ENCODE measurements around the gene FAM120AOS.

Gene FAM120AOS

DNA sequence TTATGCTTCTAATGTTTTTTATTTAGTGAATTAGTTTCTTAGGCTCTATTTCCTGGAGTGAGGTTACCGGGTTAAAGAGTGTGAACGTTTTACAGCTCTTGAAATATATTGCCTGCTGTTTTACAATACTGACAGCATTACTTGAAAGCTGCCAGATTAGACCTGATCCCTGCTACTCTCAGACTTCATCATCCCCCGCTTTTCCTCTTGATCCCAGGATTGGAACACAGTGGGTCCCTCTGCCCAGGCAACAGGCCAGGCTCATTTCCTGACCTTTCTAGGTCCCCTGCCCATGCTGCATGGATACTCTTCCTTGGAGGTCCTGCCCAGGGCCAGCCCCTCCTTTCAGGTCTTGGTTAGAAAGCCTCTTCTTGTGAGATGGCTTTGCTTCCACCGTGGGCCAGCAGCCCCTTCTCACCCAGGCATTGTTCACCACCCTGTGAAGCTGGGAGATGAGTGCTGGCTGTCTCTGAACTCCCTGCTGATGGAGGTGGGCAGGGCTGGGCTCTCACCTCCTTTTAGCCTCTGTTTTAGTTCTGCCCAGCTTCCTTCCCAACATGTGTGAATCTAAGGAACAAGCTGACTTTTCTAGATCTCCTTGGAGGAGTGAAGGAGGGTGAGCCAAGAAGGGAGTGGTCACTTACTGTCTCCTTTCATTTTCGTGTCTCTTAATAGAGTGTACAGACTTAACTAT lies 15.5 kb upstream of the FAM120AOS start:
- Histone ChIP-seq H3K9ac (ENCODE audit: low read length) (no peak overlapping the region), H3K4me1 (ENCODE audit: low read length) (peaks cover 25% of the 10 kb centered on the region), H3K27ac (ENCODE audit: low read length) (no peak overlapping the region), H4K20me1 (ENCODE audit: insufficient read depth, low read length) (peaks cover 58% of the 10 kb centered on the region), H3K36me3 (replicated peaks; ENCODE audit: low read depth, low read length) (peaks cover 13% of the 10 kb centered on the region), H3K27me3 (ENCODE audit: low read depth, low read length) (no peaks in the 10 kb centered on the region), H2AFZ (ENCODE audit: low read depth, low read length) (no peak overlapping the region), H3K4me2 (ENCODE audit: low read length) (peak overlapping the region; percentile 4; the same call in 1 of the 2 replicates), H3K4me3 (ENCODE audit: low read length) (no peak overlapping the region), H3K79me2 (ENCODE audit: low read length) (peaks cover 89% of the 10 kb centered on the region), H3K9me3 (ENCODE audit: insufficient read depth, low read length) (no peaks in the 10 kb centered on the region)
- no peak for TF ChIP-seq EZH2phosphoT487 (IDR thresholded peaks at IDR 0.05; ENCODE audit: low read depth)
- TF ChIP-seq, protein P1, sequence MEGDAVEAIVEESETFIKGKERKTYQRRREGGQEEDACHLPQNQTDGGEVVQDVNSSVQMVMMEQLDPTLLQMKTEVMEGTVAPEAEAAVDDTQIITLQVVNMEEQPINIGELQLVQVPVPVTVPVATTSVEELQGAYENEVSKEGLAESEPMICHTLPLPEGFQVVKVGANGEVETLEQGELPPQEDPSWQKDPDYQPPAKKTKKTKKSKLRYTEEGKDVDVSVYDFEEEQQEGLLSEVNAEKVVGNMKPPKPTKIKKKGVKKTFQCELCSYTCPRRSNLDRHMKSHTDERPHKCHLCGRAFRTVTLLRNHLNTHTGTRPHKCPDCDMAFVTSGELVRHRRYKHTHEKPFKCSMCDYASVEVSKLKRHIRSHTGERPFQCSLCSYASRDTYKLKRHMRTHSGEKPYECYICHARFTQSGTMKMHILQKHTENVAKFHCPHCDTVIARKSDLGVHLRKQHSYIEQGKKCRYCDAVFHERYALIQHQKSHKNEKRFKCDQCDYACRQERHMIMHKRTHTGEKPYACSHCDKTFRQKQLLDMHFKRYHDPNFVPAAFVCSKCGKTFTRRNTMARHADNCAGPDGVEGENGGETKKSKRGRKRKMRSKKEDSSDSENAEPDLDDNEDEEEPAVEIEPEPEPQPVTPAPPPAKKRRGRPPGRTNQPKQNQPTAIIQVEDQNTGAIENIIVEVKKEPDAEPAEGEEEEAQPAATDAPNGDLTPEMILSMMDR (IDR thresholded peaks at IDR 0.05; ENCODE audit: low read depth, low read length), result no peak

DNA sequence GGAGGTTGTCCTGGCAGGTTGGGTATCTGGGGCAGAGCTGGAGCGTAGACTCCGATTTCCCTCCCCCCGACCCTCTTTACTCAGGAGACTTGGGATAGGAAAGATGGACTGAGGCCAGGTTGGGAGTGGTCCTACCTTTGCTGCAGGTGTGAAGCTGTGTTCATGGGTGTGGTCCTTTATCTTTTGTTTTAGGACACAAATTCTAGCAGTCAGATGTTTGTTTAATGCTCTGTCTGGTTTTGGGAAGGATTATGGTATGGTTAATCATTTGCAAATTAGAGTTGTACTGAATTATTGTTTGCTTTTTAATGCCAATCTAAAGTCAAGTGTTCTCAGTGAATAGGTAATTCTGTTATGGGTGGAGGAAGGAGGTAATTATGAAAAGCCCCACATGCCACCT lies 14.1 kb upstream of the FAM120AOS start:
- Histone ChIP-seq H3K4me3 (ENCODE audit: low read length) (no peak overlapping the region), H3K4me2 (ENCODE audit: low read length) (no peak overlapping the region), H4K20me1 (ENCODE audit: insufficient read depth, low read length) (peaks cover 68% of the 10 kb centered on the region), H3K4me1 (ENCODE audit: low read length) (peaks cover 31% of the 10 kb centered on the region), H2AFZ (ENCODE audit: low read depth, low read length) (no peak overlapping the region), H3K9me3 (ENCODE audit: insufficient read depth, low read length) (no peaks in the 10 kb centered on the region), H3K36me3 (replicated peaks; ENCODE audit: low read depth, low read length) (peaks cover 8% of the 10 kb centered on the region), H3K79me2 (ENCODE audit: low read length) (peaks cover 97% of the 10 kb centered on the region), H3K9ac (ENCODE audit: low read length) (no peak overlapping the region), H3K27ac (ENCODE audit: low read length) (no peak overlapping the region), H3K27me3 (ENCODE audit: low read depth, low read length) (no peaks in the 10 kb centered on the region)
- no peak for TF ChIP-seq EZH2phosphoT487 (IDR thresholded peaks at IDR 0.05; ENCODE audit: low read depth)
- TF ChIP-seq, protein P1 (IDR thresholded peaks at IDR 0.05; ENCODE audit: low read depth, low read length), result no peak

DNA sequence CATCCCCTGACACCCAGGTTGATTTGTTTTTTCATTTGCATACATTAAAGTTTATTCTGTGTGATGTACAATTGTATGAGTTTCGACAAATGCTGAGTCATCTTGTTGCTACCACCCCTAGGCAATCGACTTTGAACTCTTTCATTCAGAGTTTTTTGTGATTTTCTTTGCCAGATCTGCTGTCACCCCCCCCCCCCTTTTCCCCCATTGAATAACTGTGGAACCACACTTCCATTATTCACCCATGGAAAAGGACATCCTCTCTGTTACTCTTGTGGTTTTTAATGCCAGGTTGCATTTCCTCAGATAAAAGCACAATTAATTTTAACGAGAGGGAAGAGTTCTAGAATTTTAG lies 13.7 kb upstream of the FAM120AOS start:
- peaks cover 69% of the 10 kb centered on the region for H4K20me1 ChIP-seq (ENCODE audit: insufficient read depth, low read length)
- H3K4me2 ChIP-seq (ENCODE audit: low read length), result no peak overlapping the region
- peaks cover 97% of the 10 kb centered on the region for H3K79me2 ChIP-seq (ENCODE audit: low read length)
- no peaks in the 10 kb centered on the region for H3K9me3 ChIP-seq (ENCODE audit: insufficient read depth, low read length)
- TF ChIP-seq, protein P1 (IDR thresholded peaks at IDR 0.05; ENCODE audit: low read depth, low read length), result no peak
- TF ChIP-seq EZH2phosphoT487 (IDR thresholded peaks at IDR 0.05; ENCODE audit: low read depth), result no peak
- H3K36me3 ChIP-seq (replicated peaks; ENCODE audit: low read depth, low read length), result peaks cover 5% of the 10 kb centered on the region
- no peak overlapping the region for H3K4me3 ChIP-seq (ENCODE audit: low read length)
- H3K4me1 ChIP-seq (ENCODE audit: low read length), result peaks cover 31% of the 10 kb centered on the region
- H3K27me3 ChIP-seq (ENCODE audit: low read depth, low read length), result no peaks in the 10 kb centered on the region
- H2AFZ ChIP-seq (ENCODE audit: low read depth, low read length), result no peak overlapping the region
- no peak overlapping the region for H3K9ac ChIP-seq (ENCODE audit: low read length)
- no peak overlapping the region for H3K27ac ChIP-seq (ENCODE audit: low read length)

DNA sequence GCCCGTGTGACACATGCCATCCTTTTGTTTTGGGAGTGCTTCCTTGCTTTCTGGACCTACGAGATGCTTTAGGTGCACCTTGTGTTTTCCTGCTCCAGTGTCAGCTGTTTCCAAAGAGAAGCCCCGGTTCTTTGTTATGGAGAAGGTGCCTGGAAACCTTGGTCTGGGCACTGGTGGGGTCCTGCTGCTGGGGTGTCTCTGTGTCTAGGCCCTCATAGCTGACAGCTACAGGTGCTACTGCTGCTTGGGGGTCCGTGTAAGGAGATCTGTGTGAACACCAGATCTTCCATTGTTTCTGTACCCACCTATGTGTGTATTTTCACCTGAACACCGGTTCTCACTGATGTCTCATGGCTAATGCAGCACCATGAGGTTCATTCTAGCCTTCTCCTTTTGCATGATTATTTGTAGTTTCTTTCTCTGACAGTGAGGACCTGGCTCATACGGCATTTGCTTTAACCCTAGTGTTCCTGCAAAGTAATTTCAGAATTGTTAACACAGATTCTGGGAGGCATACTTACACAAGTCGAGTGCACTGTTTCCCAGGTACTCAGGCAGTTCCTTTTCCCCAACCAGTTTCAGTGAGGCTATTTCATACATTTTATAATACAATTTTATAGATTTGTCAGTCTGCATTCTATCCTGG lies 13.2 kb upstream of the FAM120AOS start:
- Histone ChIP-seq H3K79me2 (ENCODE audit: low read length) (peaks cover 100% of the 10 kb centered on the region), H3K27me3 (ENCODE audit: low read depth, low read length) (no peaks in the 10 kb centered on the region), H2AFZ (ENCODE audit: low read depth, low read length) (no peak overlapping the region), H4K20me1 (ENCODE audit: insufficient read depth, low read length) (peaks cover 74% of the 10 kb centered on the region), H3K36me3 (replicated peaks; ENCODE audit: low read depth, low read length) (peaks cover 5% of the 10 kb centered on the region), H3K27ac (ENCODE audit: low read length) (no peak overlapping the region), H3K9ac (ENCODE audit: low read length) (no peak overlapping the region), H3K4me2 (ENCODE audit: low read length) (no peak overlapping the region), H3K4me1 (ENCODE audit: low read length) (peaks cover 31% of the 10 kb centered on the region), H3K4me3 (ENCODE audit: low read length) (no peak overlapping the region), H3K9me3 (ENCODE audit: insufficient read depth, low read length) (no peaks in the 10 kb centered on the region)
- TF ChIP-seq, protein P1 (IDR thresholded peaks at IDR 0.05; ENCODE audit: low read depth, low read length), result no peak
- no peak for TF ChIP-seq EZH2phosphoT487 (IDR thresholded peaks at IDR 0.05; ENCODE audit: low read depth)

Measured in OCI-LY3 (cell line).